Endodermal cell (in vitro differentiated cells): ENCODE results near the gene TLCD3B. TPM values are rescaled to one million over a fixed set of nuclear protein-coding genes. Genes with fewer than 3 reads are reported as not detected.

Experiments
- DNase-seq: peaks from one replicate; pipeline ENCODE4 v3.0.0-alpha.2; 2017
- H3K27ac ChIP-seq: 2 replicates; pipeline ENCODE4 v1.5.1; 2013; ENCODE audit warnings: mild to moderate bottlenecking, low read depth, low read length, moderate library complexity
- H3K27me3 ChIP-seq: 2 replicates; pipeline ENCODE4 v1.6.1; 2013; ENCODE audit warnings: mild to moderate bottlenecking, low read length, moderate library complexity; ENCODE audit not compliant: insufficient read depth, control insufficient read depth, poor library complexity, severe bottlenecking
- H3K36me3 ChIP-seq: 2 replicates; pipeline ENCODE4 v1.7.0; 2013; ENCODE audit warnings: mild to moderate bottlenecking, low read length, moderate library complexity; ENCODE audit not compliant: control insufficient read depth, insufficient read depth
- H3K4me1 ChIP-seq: one replicate; pipeline ENCODE4 v1.7.0; 2013; ENCODE audit warnings: low read length; ENCODE audit not compliant: control insufficient read depth, insufficient read depth
- H3K4me3 ChIP-seq: 2 replicates; pipeline ENCODE4 v1.5.1; 2013; ENCODE audit warnings: mild to moderate bottlenecking, low read length, moderate library complexity
- H3K9ac ChIP-seq: 2 replicates; pipeline ENCODE4 v1.6.1; 2013; ENCODE audit warnings: mild to moderate bottlenecking, low read length, moderate library complexity; ENCODE audit not compliant: poor library complexity, severe bottlenecking; ENCODE audit errors: extremely low read depth
- H3K9me3 ChIP-seq: 2 replicates; pipeline ENCODE4 v1.6.1; 2013; ENCODE audit warnings: mild to moderate bottlenecking, low read length, moderate library complexity; ENCODE audit not compliant: control insufficient read depth
- H3K27ac Mint-ChIP-seq: 2 replicates; pipeline ENCODE4 v1.8.0; 2020; ENCODE audit warnings: mixed read lengths
- H3K27me3 Mint-ChIP-seq: 2 replicates; pipeline ENCODE4 v1.8.0; 2021; ENCODE audit warnings: mild to moderate bottlenecking, mixed read lengths; ENCODE audit not compliant: insufficient read depth
- H3K36me3 Mint-ChIP-seq: 2 replicates; pipeline ENCODE4 v1.8.0; 2020; ENCODE audit warnings: low read depth, mixed read lengths
- H3K4me1 Mint-ChIP-seq: 2 replicates; pipeline ENCODE4 v1.8.0; 2020; ENCODE audit warnings: mixed read lengths
- H3K4me3 Mint-ChIP-seq: 2 replicates; pipeline ENCODE4 v1.8.0; 2020; ENCODE audit warnings: mild to moderate bottlenecking, moderate library complexity, mixed read lengths
- H3K9me3 Mint-ChIP-seq: 2 replicates; pipeline ENCODE4 v1.8.0; 2020; ENCODE audit warnings: mild to moderate bottlenecking, mixed read lengths
- CTCF ChIP-seq: fragments of 200-600 bp; sonication (generic); conservative IDR thresholded peaks from 2 replicates; pipeline ENCODE4 v1.5.0; 2021; ENCODE audit warnings: antibody characterized with exemption, mild to moderate bottlenecking
- WGBS, 2 experiments: methylation state at CpG; one replicate each; pipeline versions ENCODE4 v1.1.5 to v1.1.7; 2013; ENCODE audit warnings: missing lambda C conversion rate in 2 of 2, mixed read lengths in 1 of 2; ENCODE audit not compliant: insufficient coverage in 1 of 2, insufficient read length in 1 of 2; 5-methylcytosine and 5-hydroxymethylcytosine counted together
- total RNA-seq, 2 donors: library from RNA; stranded (reverse); fragmentation: NEBNext Ultra II Directional in 1 of 2; extraction: Animal tissue kit (Norgen Biotek cat#: 25700) in 1 of 2; gene quantifications; 2 replicates in 1 of 2; 3 replicates in 1 of 2; pipeline ENCODE4 v1.2.1, GENCODE V29; 2021

Gene TLCD3B
- total RNA-seq, 2 donors from 2014 or later, result 3.3 to 3.5 TPM

GRCh38 chr16:30068333-30068732 lies 37.3 kb upstream of the TLCD3B start:
- Mint-ChIP-seq H3K36me3 (peaks cover 57% of the 10 kb centered on the region), H3K27me3 (no peaks in the 10 kb centered on the region), H3K9me3 (no peaks in the 10 kb centered on the region), H3K4me1 (peaks cover 18% of the 10 kb centered on the region), H3K27ac (peak overlapping the region; percentile 66), H3K4me3 (no peak overlapping the region)
- DNase-seq, result no peak
- 96 to 98% methylated on average over 6 to 9 of the region's 9 CpGs for WGBS, 2 experiments
- Histone ChIP-seq H3K9me3 (no peaks in the 10 kb centered on the region), H3K27ac (no peak overlapping the region), H3K9ac (no peak overlapping the region), H3K27me3 (no peaks in the 10 kb centered on the region), H3K36me3 (peaks cover 59% of the 10 kb centered on the region), H3K4me1 (peaks cover 8% of the 10 kb centered on the region), H3K4me3 (no peak overlapping the region)
- no peak for TF ChIP-seq CTCF

GRCh38 chr16:30067584-30067916 lies 36.5 kb upstream of the TLCD3B start:
- Mint-ChIP-seq H3K4me3 (peak overlapping the region; percentile 87), H3K27ac (no peak overlapping the region), H3K4me1 (peaks cover 18% of the 10 kb centered on the region), H3K9me3 (no peaks in the 10 kb centered on the region), H3K27me3 (no peaks in the 10 kb centered on the region), H3K36me3 (peaks cover 57% of the 10 kb centered on the region)
- Histone ChIP-seq H3K9ac (no peak overlapping the region), H3K9me3 (no peaks in the 10 kb centered on the region), H3K27me3 (no peaks in the 10 kb centered on the region), H3K36me3 (peaks cover 58% of the 10 kb centered on the region), H3K4me1 (peaks cover 8% of the 10 kb centered on the region), H3K27ac (no peak overlapping the region), H3K4me3 (peak overlapping the region; percentile 82)
- no peak for TF ChIP-seq CTCF
- WGBS, 2 experiments, result 86 to 97% methylated on average over 1 to 6 of the region's 6 CpGs
- no peak for DNase-seq

- WGBS, 2 experiments, result 78 to 85% methylated on average over 12 to 21 of the region's 21 CpGs
- peaks cover 53% of the 10 kb centered on the region for H3K36me3 Mint-ChIP-seq
- Histone ChIP-seq H3K4me3 (peak overlapping the region; percentile 82), H3K9me3 (no peaks in the 10 kb centered on the region), H3K4me1 (peaks cover 8% of the 10 kb centered on the region), H3K36me3 (peaks cover 52% of the 10 kb centered on the region), H3K27me3 (no peaks in the 10 kb centered on the region), H3K9ac (peak overlapping the region; percentile 94), H3K27ac (no peak overlapping the region)
- no peaks in the 10 kb centered on the region for H3K27me3 Mint-ChIP-seq
- no peaks in the 10 kb centered on the region for H3K9me3 Mint-ChIP-seq
- peaks cover 18% of the 10 kb centered on the region for H3K4me1 Mint-ChIP-seq
- DNase-seq, result no peak
- no peak for TF ChIP-seq CTCF
- peak overlapping the region; percentile 87 for H3K4me3 Mint-ChIP-seq
- peak overlapping the region; percentile 92 for H3K27ac Mint-ChIP-seq
Measured at GRCh38 chr16:30066761-30067583, 35.9 kb upstream of the TLCD3B start.
